ENCODE measurements around the gene EGFL8. TPM values are rescaled to one million over a fixed set of nuclear protein-coding genes. Genes with fewer than 3 reads are reported as not detected.
"Not testable (repeated sequence)": the region's sequence is repeated elsewhere in the genome, so short reads cannot be mapped to it uniquely, and the experiment has no call there.

The EGFL8 gene
- total RNA-seq, 4 donors from 2014 or later = 108 to 388 (median 270) TPM

- not testable (repeated sequence) for H3K4me3 ChIP-seq
- peak in 1 of 2 donors; percentile 24 for TF ChIP-seq POLR2A (IDR thresholded peaks at IDR 0.05)
- peak overlapping the region; percentile 62 to 100 (median 83) for H3K27ac ChIP-seq
Measured at GRCh38 chr6:32185681-32186131, 21.3 kb downstream of the EGFL8 start.

GRCh38 chr6:32186151-32186840 lies 21.9 kb downstream of the EGFL8 start:
- H3K4me3 ChIP-seq; H3K27me3 ChIP-seq; DNase-seq (ENCODE audit: low spot score in 2 of 2); H3K9me3 ChIP-seq: not testable (repeated sequence)
- Histone ChIP-seq H3K36me3 (peaks cover 0 to 51% (median 21%) of the 10 kb centered on the region in 3 donors), H3K4me1 (peaks cover 0 to 78% (median 34%) of the 10 kb centered on the region in 4 donors), H3K27ac (peak overlapping the region; percentile 62 to 100 (median 83))
- 38 to 50% methylated on average over 10 of the region's 10 CpGs for WGBS, 2 donors

More at GRCh38 chr6:32185681-32186131, 21.3 kb downstream of the EGFL8 start:
- Histone ChIP-seq H3K36me3 (peaks cover 0 to 57% (median 22%) of the 10 kb centered on the region in 3 donors), H3K4me1 (peaks cover 0 to 78% (median 28%) of the 10 kb centered on the region in 4 donors)
- DNase-seq (ENCODE audit: low spot score in 2 of 2) = peak; percentile 82 to 84
- WGBS, 2 donors = 8 to 12% methylated on average over 11 of the region's 11 CpGs
- H3K27me3 ChIP-seq, H3K9me3 ChIP-seq: not testable (repeated sequence)

GRCh38 chr6:32187009-32187709 lies 22.8 kb downstream of the EGFL8 start:
- peak overlapping the region; percentile 62 to 100 (median 83) for H3K27ac ChIP-seq
- no peaks in the 10 kb centered on the region for H3K27me3 ChIP-seq
- TF ChIP-seq POLR2A (IDR thresholded peaks at IDR 0.05) = no peak
- H3K9me3 ChIP-seq = no peaks in the 10 kb centered on the region
- H3K36me3 ChIP-seq = peaks cover 0 to 42% (median 18%) of the 10 kb centered on the region in 3 donors
- WGBS, 2 donors = 59 to 72% methylated on average over 12 of the region's 12 CpGs
- DNase-seq (ENCODE audit: low spot score in 2 of 2) = no peak
- H3K4me3 ChIP-seq = no peak overlapping the region
- H3K4me1 ChIP-seq = peaks cover 0 to 78% (median 39%) of the 10 kb centered on the region in 4 donors

- 63 to 66% methylated on average over 14 to 18 of the region's 18 CpGs for WGBS, 2 donors
- DNase-seq (ENCODE audit: low spot score in 2 of 2); H3K27me3 ChIP-seq; H3K9me3 ChIP-seq: not testable (repeated sequence)
- H3K4me1 ChIP-seq = peaks cover 0 to 79% (median 45%) of the 10 kb centered on the region in 4 donors
- peak overlapping the region in 3 of 4 donors; percentile 60 to 89 (median 79) for H3K4me3 ChIP-seq
- H3K36me3 ChIP-seq = peaks cover 0 to 35% (median 15%) of the 10 kb centered on the region in 3 donors
- peak overlapping the region; percentile 97 to 100 (median 99) for H3K27ac ChIP-seq
Measured at GRCh38 chr6:32187725-32188380, 23.5 kb downstream of the EGFL8 start.

- DNase-seq (ENCODE audit: low spot score in 2 of 2) = peak in 1 of 2 donors; percentile 55
- WGBS, 2 donors = 2 to 14% methylated on average over 9 to 12 of the region's 13 CpGs
- H3K9me3 ChIP-seq = no peaks in the 10 kb centered on the region
- H3K27me3 ChIP-seq = no peaks in the 10 kb centered on the region
- peak overlapping the region; percentile 97 to 100 (median 99) for H3K27ac ChIP-seq
- TF ChIP-seq POLR2A (IDR thresholded peaks at IDR 0.05) (peak in 1 of 2 donors; percentile 34), EP300 (IDR thresholded peaks at IDR 0.05) (peak in 1 of 2 donors; percentile 64), CTCF (IDR thresholded peaks at IDR 0.05) (no peak)
- peaks cover 0 to 86% (median 50%) of the 10 kb centered on the region in 4 donors for H3K4me1 ChIP-seq
- H3K4me3 ChIP-seq = peak overlapping the region; percentile 60 to 89 (median 75)
- H3K36me3 ChIP-seq = peaks cover 0 to 29% (median 8%) of the 10 kb centered on the region in 3 donors
Measured at GRCh38 chr6:32188381-32189068, 24.1 kb downstream of the EGFL8 start.

- 2% methylated on average over 10 of the region's 10 CpGs for WGBS, 2 donors
- H3K4me1 ChIP-seq = peaks cover 0 to 87% (median 54%) of the 10 kb centered on the region in 4 donors
- H3K9me3 ChIP-seq = no peaks in the 10 kb centered on the region
- H3K27ac ChIP-seq = peak overlapping the region; percentile 97 to 100 (median 99)
- TF ChIP-seq POLR2A (IDR thresholded peaks at IDR 0.05) (no peak), EP300 (IDR thresholded peaks at IDR 0.05) (no peak), CTCF (IDR thresholded peaks at IDR 0.05) (no peak)
- DNase-seq (ENCODE audit: low spot score in 2 of 2) = no peak
- peak overlapping the region; percentile 60 to 89 (median 75) for H3K4me3 ChIP-seq
- H3K27me3 ChIP-seq = no peaks in the 10 kb centered on the region
- peaks cover 0 to 22% (median 6%) of the 10 kb centered on the region in 3 donors for H3K36me3 ChIP-seq
Measured at GRCh38 chr6:32189069-32189741, 24.8 kb downstream of the EGFL8 start.

All from tibial nerve (tissue), 4 donors.